DOHH2 (cell line): Measurements from ENCODE around the gene SHROOM3.

ENCODE experiments used
- H3F3A ChIP-seq: fragments of 200-600 bp; sonication (generic), shearing (Covaris generic); 2 replicates; pipeline ENCODE4 v1.6.0; 2016; ENCODE audit warnings: antibody characterized with exemption, mild to moderate bottlenecking; ENCODE audit not compliant: control insufficient read depth, insufficient read depth
- H3K27ac ChIP-seq: fragments of 200-600 bp; sonication (generic); 2 replicates; pipeline ENCODE4 v1.5.1; 2014; ENCODE audit warnings: low read depth, mild to moderate bottlenecking, low read length, moderate library complexity
- H3K27me3 ChIP-seq: fragments of 200-600 bp; sonication (generic); 2 replicates; pipeline ENCODE4 v1.6.1; 2014; ENCODE audit warnings: mild to moderate bottlenecking, low read length, mixed read lengths; ENCODE audit not compliant: control insufficient read depth
- H3K36me3 ChIP-seq: fragments of 200-600 bp; sonication (generic); 2 replicates; pipeline ENCODE4 v1.6.1; 2014; ENCODE audit warnings: mild to moderate bottlenecking, low read length, moderate library complexity, mixed read lengths; ENCODE audit not compliant: control insufficient read depth
- H3K4me1 ChIP-seq: fragments of 200-600 bp; sonication (generic); 2 replicates; pipeline ENCODE4 v1.6.1; 2014; ENCODE audit warnings: mild to moderate bottlenecking, low read length, mixed read lengths; ENCODE audit not compliant: control insufficient read depth
- H3K4me2 ChIP-seq: fragments of 200-600 bp; sonication (generic); 2 replicates; pipeline ENCODE4 v1.6.0; 2014; ENCODE audit warnings: mild to moderate bottlenecking, low read length, moderate library complexity
- H3K4me3 ChIP-seq: fragments of 200-600 bp; sonication (generic); 2 replicates; pipeline ENCODE4 v1.5.1; 2014; ENCODE audit warnings: mild to moderate bottlenecking, low read length, mixed read lengths
- H3K79me2 ChIP-seq: fragments of 200-600 bp; sonication (generic); 2 replicates; pipeline ENCODE4 v1.6.1; 2014; ENCODE audit warnings: mild to moderate bottlenecking, low read length, mixed read lengths; ENCODE audit not compliant: control insufficient read depth
- H3K9me2 ChIP-seq: fragments of 200-600 bp; sonication (generic); replicated peaks from 2 replicates; pipeline ENCODE4 v1.6.1; 2014; ENCODE audit warnings: mild to moderate bottlenecking, low read length, mixed read lengths; ENCODE audit not compliant: control insufficient read depth
- H3K9me3 ChIP-seq: fragments of 200-600 bp; sonication (generic); 2 replicates; pipeline ENCODE4 v1.6.1; 2014; ENCODE audit warnings: antibody characterized with exemption, low read length, mixed read lengths; ENCODE audit not compliant: control insufficient read depth, insufficient read depth
- H4K20me1 ChIP-seq: fragments of 200-600 bp; sonication (generic); 2 replicates; pipeline ENCODE4 v1.6.0; 2014; ENCODE audit warnings: low read depth, mild to moderate bottlenecking, antibody characterized with exemption, low read length, moderate library complexity; ENCODE audit not compliant: control insufficient read depth, insufficient read depth
- EZH2phosphoT487 ChIP-seq: fragments of 200-600 bp; sonication (generic); IDR thresholded peaks from 2 replicates; pipeline ENCODE4 v1.6.1; 2017; ENCODE audit warnings: borderline replicate concordance, mild to moderate bottlenecking, antibody characterized with exemption, low read length, moderate library complexity, mixed read lengths
- TF ChIP-seq, protein P1 (sequence below): fragments of 200-600 bp; sonication (generic); IDR thresholded peaks from one replicate; pipeline ENCODE4 v1.5.1; 2014; ENCODE audit warnings: antibody characterized with exemption, mild to moderate bottlenecking, low read depth, low read length; ENCODE audit not compliant: poor library complexity, severe bottlenecking

Gene SHROOM3

DNA sequence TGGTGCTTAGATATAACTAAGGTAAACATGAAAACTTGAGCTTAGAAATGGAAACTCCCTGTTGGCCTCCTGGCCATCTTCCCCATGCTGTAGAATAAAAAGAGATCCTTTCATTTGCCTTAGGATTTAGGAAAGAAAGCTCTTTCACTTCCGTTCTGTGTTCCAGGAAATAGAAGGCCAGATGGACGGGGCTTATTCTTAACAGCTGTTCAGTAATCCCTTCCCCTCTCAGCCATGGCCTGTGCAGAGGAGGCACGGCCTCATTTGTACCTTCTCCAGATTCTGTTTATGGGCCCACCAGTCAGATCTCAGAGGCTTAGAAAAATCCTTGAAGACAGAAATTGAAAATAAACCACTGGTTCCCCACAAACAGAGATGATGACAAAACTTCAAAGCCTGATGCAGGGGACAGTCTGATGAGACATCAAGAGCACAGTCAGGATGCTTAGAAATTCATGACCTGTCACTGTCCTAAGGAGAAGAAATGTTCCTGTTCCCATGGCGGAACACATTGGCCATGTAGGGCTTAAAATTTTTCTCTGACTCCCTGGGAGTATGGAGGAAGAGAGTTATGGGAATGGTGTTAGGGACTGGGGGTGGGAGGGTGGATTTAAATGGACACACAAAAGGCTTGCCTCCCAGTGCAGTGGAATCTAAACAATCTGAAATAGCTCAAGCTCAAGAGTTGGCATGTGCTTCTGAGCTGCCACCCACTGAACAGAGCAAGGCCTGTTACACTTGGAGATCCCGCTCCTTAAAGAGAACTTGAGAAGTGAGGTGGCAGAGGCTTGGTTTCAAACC is 274.1 kb downstream of the SHROOM3 start:
- Histone ChIP-seq H4K20me1 (no peaks in the 10 kb centered on the region), H3F3A (no peaks in the 10 kb centered on the region), H3K9me2 (no peaks in the 10 kb centered on the region), H3K4me2 (no peak overlapping the region), H3K4me3 (no peak overlapping the region), H3K9me3 (no peaks in the 10 kb centered on the region), H3K79me2 (no peaks in the 10 kb centered on the region), H3K27ac (no peak overlapping the region), H3K36me3 (no peaks in the 10 kb centered on the region), H3K4me1 (no peaks in the 10 kb centered on the region), H3K27me3 (no peaks in the 10 kb centered on the region; the same call in 1 of the 2 replicates)
- no peak for TF ChIP-seq EZH2phosphoT487
- TF ChIP-seq, protein P1, sequence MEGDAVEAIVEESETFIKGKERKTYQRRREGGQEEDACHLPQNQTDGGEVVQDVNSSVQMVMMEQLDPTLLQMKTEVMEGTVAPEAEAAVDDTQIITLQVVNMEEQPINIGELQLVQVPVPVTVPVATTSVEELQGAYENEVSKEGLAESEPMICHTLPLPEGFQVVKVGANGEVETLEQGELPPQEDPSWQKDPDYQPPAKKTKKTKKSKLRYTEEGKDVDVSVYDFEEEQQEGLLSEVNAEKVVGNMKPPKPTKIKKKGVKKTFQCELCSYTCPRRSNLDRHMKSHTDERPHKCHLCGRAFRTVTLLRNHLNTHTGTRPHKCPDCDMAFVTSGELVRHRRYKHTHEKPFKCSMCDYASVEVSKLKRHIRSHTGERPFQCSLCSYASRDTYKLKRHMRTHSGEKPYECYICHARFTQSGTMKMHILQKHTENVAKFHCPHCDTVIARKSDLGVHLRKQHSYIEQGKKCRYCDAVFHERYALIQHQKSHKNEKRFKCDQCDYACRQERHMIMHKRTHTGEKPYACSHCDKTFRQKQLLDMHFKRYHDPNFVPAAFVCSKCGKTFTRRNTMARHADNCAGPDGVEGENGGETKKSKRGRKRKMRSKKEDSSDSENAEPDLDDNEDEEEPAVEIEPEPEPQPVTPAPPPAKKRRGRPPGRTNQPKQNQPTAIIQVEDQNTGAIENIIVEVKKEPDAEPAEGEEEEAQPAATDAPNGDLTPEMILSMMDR, result no peak

DNA sequence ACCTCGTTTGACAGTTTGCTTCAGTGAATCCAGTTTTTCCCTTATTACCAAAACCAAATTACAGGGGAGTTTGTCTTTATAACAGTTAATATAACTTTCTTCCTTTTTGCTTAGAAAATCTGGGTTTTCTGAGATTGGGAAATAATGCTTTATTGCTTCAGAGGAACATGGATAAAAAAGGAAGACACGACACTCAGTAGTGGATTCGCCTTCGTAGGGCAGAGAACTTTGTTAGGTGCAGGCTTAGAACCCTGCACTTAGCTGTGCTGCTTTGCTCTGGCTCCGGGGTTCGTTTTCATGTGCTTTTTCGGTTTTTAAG is 274.7 kb downstream of the SHROOM3 start:
- TF ChIP-seq, protein P1, result no peak
- TF ChIP-seq EZH2phosphoT487, result no peak

DNA sequence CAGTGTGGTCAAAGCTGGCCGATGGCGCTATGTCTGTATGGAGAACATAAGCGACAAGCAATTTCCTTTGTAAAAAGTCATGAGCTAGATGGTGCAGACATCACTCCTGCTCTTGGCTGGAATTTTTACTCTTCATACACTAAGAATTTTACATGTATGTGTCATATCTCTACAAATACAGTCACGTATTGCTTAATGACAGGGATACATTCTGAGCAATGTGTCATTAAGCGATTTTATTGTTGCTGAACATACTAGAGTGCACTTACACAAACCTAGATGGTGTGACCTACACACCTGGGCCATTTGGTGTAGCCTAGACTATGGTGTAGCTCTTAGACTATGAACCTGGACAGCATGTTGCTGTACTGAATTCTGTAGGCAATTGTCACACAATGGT is 277.5 kb downstream of the SHROOM3 start:
- Histone ChIP-seq H3K4me2 (no peak overlapping the region), H3K79me2 (no peaks in the 10 kb centered on the region), H3K27ac (no peak overlapping the region), H3F3A (no peaks in the 10 kb centered on the region), H3K4me3 (no peak overlapping the region), H3K9me2 (no peaks in the 10 kb centered on the region), H4K20me1 (no peaks in the 10 kb centered on the region), H3K27me3 (peaks cover 3% of the 10 kb centered on the region; the same call in 1 of the 2 replicates), H3K36me3 (no peaks in the 10 kb centered on the region), H3K9me3 (no peaks in the 10 kb centered on the region), H3K4me1 (no peaks in the 10 kb centered on the region)
- TF ChIP-seq EZH2phosphoT487, result no peak
- TF ChIP-seq, protein P1, result no peak

More for the DNA sequence above, 274.7 kb downstream of the SHROOM3 start:
- Histone ChIP-seq H3K4me2 (no peak overlapping the region), H3K9me3 (no peaks in the 10 kb centered on the region), H3K27ac (no peak overlapping the region), H3K9me2 (no peaks in the 10 kb centered on the region), H3K4me3 (no peak overlapping the region), H3K36me3 (no peaks in the 10 kb centered on the region), H3F3A (no peaks in the 10 kb centered on the region), H3K4me1 (no peaks in the 10 kb centered on the region), H3K27me3 (peaks cover under 1% of the 10 kb centered on the region; the same call in 1 of the 2 replicates), H4K20me1 (no peaks in the 10 kb centered on the region), H3K79me2 (no peaks in the 10 kb centered on the region)
